CD8-positive, alpha-beta memory T cell (primary cell): Measurements from ENCODE around the gene GMEB2. TPM values are rescaled to one million over a fixed set of nuclear protein-coding genes. Genes with fewer than 3 reads are reported as not detected.

Experiments used
- CTCF ChIA-PET: fragments of 350-600 bp; sonication (Branson Sonifier 250); formaldehyde crosslinking; loops from one replicate; lab custom pipeline; 2021; ENCODE audit warnings: antibody characterized with exemption; lab: Charles Lee
- POLR2A ChIA-PET: fragments of 350-600 bp; sonication (Branson Sonifier 250); formaldehyde crosslinking; loops from one replicate; lab custom pipeline; 2021; ENCODE audit warnings: antibody characterized with exemption; lab: Charles Lee
- DNase-seq, 5 donors: peaks; one replicate each; pipeline versions ENCODE4 v3.0.0 to v3.0.0-alpha.2; 2020 to 2022; ENCODE audit warnings: mixed read lengths in 1 of 5
- H3K27ac ChIP-seq: one replicate; pipeline ENCODE4 v1.7.0; 2013; ENCODE audit warnings: low read depth, mild to moderate bottlenecking, low read length, moderate library complexity
- H3K27me3 ChIP-seq: 2 replicates; pipeline ENCODE4 v1.7.0; 2013; ENCODE audit warnings: low read length, mild to moderate bottlenecking; ENCODE audit not compliant: insufficient read depth, poor library complexity, severe bottlenecking
- H3K36me3 ChIP-seq: 2 replicates; pipeline ENCODE4 v1.7.0; 2013; ENCODE audit warnings: mild to moderate bottlenecking, low read length, moderate library complexity; ENCODE audit not compliant: insufficient read depth
- H3K4me1 ChIP-seq: 2 replicates; pipeline ENCODE4 v1.7.0; 2013; ENCODE audit warnings: mild to moderate bottlenecking, low read length, moderate library complexity; ENCODE audit not compliant: insufficient read depth
- H3K4me3 ChIP-seq: 2 replicates; pipeline ENCODE4 v1.7.0; 2013; ENCODE audit warnings: mild to moderate bottlenecking, low read length
- H3K9me3 ChIP-seq: 2 replicates; pipeline ENCODE4 v1.7.0; 2013; ENCODE audit warnings: mild to moderate bottlenecking, low read length
- H3K27ac Mint-ChIP-seq, 8 donors: one replicate each; pipeline ENCODE4 v1.8.0; 2020 to 2021; ENCODE audit warnings: mixed read lengths in 8 of 8, mild to moderate bottlenecking in 6 of 8, inconsistent platforms in 3 of 8, moderate library complexity in 3 of 8
- H3K27me3 Mint-ChIP-seq, 2 donors: one replicate each; pipeline ENCODE4 v1.8.0; 2020 to 2021; ENCODE audit warnings: mixed read lengths in 2 of 2, mild to moderate bottlenecking in 1 of 2, moderate library complexity in 1 of 2
- H3K36me3 Mint-ChIP-seq, 3 donors: one replicate each; pipeline ENCODE4 v1.8.0; 2020 to 2021; ENCODE audit warnings: mixed read lengths in 3 of 3, inconsistent platforms in 1 of 3, mild to moderate bottlenecking in 1 of 3
- H3K4me1 Mint-ChIP-seq, 3 donors: one replicate each; pipeline ENCODE4 v1.8.0; 2020 to 2021; ENCODE audit warnings: mixed read lengths in 3 of 3, inconsistent platforms in 1 of 3, mild to moderate bottlenecking in 1 of 3
- H3K4me3 Mint-ChIP-seq, 7 donors: one replicate each; pipeline ENCODE4 v1.8.0; 2020 to 2021; ENCODE audit warnings: mixed read lengths in 7 of 7, mild to moderate bottlenecking in 6 of 7, moderate library complexity in 4 of 7, inconsistent platforms in 2 of 7
- H3K9me3 Mint-ChIP-seq, 5 donors: one replicate each; pipeline ENCODE4 v1.8.0; 2020 to 2022; ENCODE audit warnings: mixed read lengths in 5 of 5, mild to moderate bottlenecking in 3 of 5, moderate library complexity in 2 of 5, inconsistent platforms in 1 of 5
- polyA plus RNA-seq: library from polyadenylated mRNA; unstranded; fragments of 300-500 nt; fragmentation: Illumina TruSeq; gene quantifications from one replicate; pipeline ENCODE4 v1.2.3, GENCODE V29; 2021
- total RNA-seq, 2 experiments: library from RNA; stranded (reverse); gene quantifications; one replicate each; pipeline ENCODE4 v1.2.3, GENCODE V29; 2021

The GMEB2 gene
- total and polyA plus RNA-seq, 3 experiments from 2014 or later = 14.3 to 15.5 (median 14.8) TPM

DNA sequence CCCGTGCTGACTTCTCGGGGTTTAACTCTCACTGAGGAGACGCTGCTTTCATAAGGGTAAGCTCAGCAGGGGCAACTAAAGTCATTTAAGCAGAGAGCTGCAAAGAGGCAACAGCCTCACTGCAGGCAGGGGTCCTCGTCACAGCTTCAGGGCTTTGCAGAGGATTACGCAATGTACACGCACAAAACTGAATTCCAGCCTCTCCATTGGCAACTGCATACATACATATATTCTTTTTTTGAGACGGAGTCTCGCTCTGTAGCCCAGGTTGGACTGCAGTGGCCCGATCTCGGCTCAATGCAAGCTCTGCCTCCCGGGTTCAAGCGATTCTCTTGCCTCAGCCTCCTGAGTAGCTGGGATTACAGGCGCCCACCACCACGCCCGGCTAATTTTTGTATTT lies 2.4 kb downstream of the GMEB2 start:
- Histone ChIP-seq H3K27me3 (no peaks in the 10 kb centered on the region), H3K4me1 (peaks cover 23% of the 10 kb centered on the region), H3K36me3 (no peaks in the 10 kb centered on the region), H3K27ac (no peak overlapping the region), H3K9me3 (no peaks in the 10 kb centered on the region), H3K4me3 (no peak overlapping the region)
- Mint-ChIP-seq H3K9me3 (no peaks in the 10 kb centered on the region), H3K4me1 (peaks cover 37 to 43% (median 37%) of the 10 kb centered on the region in 3 donors), H3K36me3 (peaks cover 0 to 25% (median 8%) of the 10 kb centered on the region in 3 donors), H3K27ac (peak overlapping the region in 4 of 8 donors; percentile 51 to 90 (median 80)), H3K4me3 (peak overlapping the region in 3 of 7 donors; percentile 8 to 80 (median 79)), H3K27me3 (no peaks in the 10 kb centered on the region)
- no peak for DNase-seq
- CTCF ChIA-PET = interaction anchor here (1.2 to 6.1 kb wide), 4 partner anchors 17 to 87 kb away, joined by 3 to 22 read pairs (median 4); partner anchors contain the start of gene PTK6
- POLR2A ChIA-PET = interaction anchor here (1.0 to 6.0 kb wide), 3 partner anchors 11 to 34 kb away, joined by 4 to 110 read pairs (median 5); partner anchors contain the start of gene RTEL1

DNA sequence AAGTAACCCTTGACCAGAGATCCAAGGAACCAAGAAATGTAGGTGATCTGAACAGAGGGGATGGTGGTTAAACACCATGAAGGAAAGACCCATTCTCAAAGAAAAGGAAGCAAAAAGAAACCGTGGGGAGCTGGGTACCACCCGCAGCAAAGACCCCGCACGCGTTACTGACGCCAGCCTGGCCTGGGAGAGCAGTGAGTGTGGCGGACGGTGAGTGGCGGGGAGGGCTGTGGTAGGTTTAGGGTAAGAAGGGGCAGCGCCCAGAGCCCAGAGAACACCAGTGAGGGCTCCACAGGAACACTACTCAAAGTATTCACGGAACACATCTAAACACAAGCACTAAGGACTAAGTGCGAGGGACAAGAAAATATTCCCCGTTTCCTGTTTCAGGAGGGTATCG lies 4.2 kb downstream of the GMEB2 start:
- Histone ChIP-seq H3K27me3 (no peaks in the 10 kb centered on the region), H3K9me3 (no peaks in the 10 kb centered on the region), H3K27ac (no peak overlapping the region), H3K4me3 (no peak overlapping the region), H3K36me3 (peaks cover 15% of the 10 kb centered on the region), H3K4me1 (peaks cover 12% of the 10 kb centered on the region)
- peak overlapping the region in 1 of 7 donors; percentile 51 for H3K4me3 Mint-ChIP-seq
- CTCF ChIA-PET = interaction anchor here (6.1 kb wide), 1 partner anchor 19 kb away, joined by 22 read pairs; no protein-coding TSS in a partner anchor
- peak overlapping the region in 3 of 8 donors; percentile 2 to 79 (median 5) for H3K27ac Mint-ChIP-seq
- DNase-seq = no peak
- no peaks in the 10 kb centered on the region for H3K9me3 Mint-ChIP-seq
- no peaks in the 10 kb centered on the region for H3K27me3 Mint-ChIP-seq
- POLR2A ChIA-PET = no interaction called here
- peaks cover 2 to 29% (median 3%) of the 10 kb centered on the region in 3 donors for H3K36me3 Mint-ChIP-seq
- peaks cover 23 to 29% (median 25%) of the 10 kb centered on the region in 3 donors for H3K4me1 Mint-ChIP-seq

DNA sequence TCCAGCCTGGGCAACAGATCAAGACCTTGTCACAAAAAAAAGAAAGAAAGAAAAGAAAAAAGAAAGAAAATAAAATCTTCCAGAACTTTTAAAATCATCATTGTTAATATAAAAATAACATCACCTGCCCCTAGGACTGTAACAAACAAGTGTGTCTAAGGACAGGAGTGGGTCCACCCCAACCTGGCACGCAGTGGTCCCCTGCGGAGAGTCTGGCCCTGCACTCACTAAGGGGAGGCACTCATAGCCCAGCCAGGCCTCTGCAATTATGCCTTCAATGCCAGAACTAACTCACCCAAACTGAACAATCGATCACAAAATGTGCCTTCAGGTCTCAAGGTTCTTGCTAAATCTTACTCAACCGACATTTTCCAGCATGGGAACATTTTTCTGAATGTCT lies 4.8 kb downstream of the GMEB2 start:
- Mint-ChIP-seq H3K4me1 (peaks cover 23 to 29% (median 25%) of the 10 kb centered on the region in 3 donors), H3K36me3 (peaks cover 2 to 32% (median 3%) of the 10 kb centered on the region in 3 donors), H3K27ac (peak overlapping the region in 1 of 8 donors; percentile 12), H3K9me3 (no peaks in the 10 kb centered on the region), H3K27me3 (no peaks in the 10 kb centered on the region), H3K4me3 (no peak overlapping the region)
- CTCF ChIA-PET = interaction anchor here (6.1 kb wide), 1 partner anchor 20 kb away, joined by 22 read pairs; no protein-coding TSS in a partner anchor
- Histone ChIP-seq H3K36me3 (peaks cover 16% of the 10 kb centered on the region), H3K9me3 (no peaks in the 10 kb centered on the region), H3K4me3 (no peak overlapping the region), H3K4me1 (peaks cover 12% of the 10 kb centered on the region), H3K27ac (no peak overlapping the region), H3K27me3 (no peaks in the 10 kb centered on the region)
- no peak for DNase-seq
- POLR2A ChIA-PET = interaction anchor here (0.6 kb wide), 1 partner anchor 31 kb away, joined by 4 read pairs; the partner anchor contains the start of gene STMN3

DNA sequence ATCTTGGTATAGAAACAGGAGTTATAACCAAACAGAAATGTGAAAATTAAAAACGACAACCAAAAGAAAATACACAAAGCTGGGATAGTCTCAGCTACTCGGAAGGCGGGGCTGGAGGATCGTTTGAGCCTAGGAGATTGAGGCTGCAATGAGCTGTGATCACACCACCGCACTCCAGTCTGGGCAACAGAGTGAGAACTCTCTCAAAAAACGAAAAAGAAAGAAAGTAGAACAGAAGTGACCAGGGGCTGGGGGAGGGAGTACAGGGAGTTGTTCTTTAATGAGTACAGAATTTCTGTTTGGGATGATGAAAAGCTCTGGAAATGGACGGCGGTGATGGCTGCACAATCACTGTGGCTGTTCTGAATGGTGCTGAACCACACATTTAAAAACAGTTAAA lies 5.9 kb downstream of the GMEB2 start:
- Mint-ChIP-seq H3K36me3 (peaks cover 2 to 42% (median 3%) of the 10 kb centered on the region in 3 donors), H3K9me3 (no peaks in the 10 kb centered on the region), H3K4me1 (peaks cover 23 to 29% (median 25%) of the 10 kb centered on the region in 3 donors), H3K27ac (peak overlapping the region in 1 of 8 donors; percentile 28), H3K4me3 (peak overlapping the region in 2 of 7 donors; percentile 76 to 77), H3K27me3 (no peaks in the 10 kb centered on the region)
- ChIA-PET POLR2A (no interaction called here), CTCF (interaction anchor here (0.7 to 6.1 kb wide), 2 partner anchors 21 to 244 kb away, joined by 3 to 22 read pairs; partner anchors contain the start of gene TPD52L2)
- Histone ChIP-seq H3K27me3 (no peaks in the 10 kb centered on the region), H3K4me3 (no peak overlapping the region), H3K4me1 (peaks cover 11% of the 10 kb centered on the region), H3K36me3 (peaks cover 16% of the 10 kb centered on the region), H3K27ac (no peak overlapping the region), H3K9me3 (no peaks in the 10 kb centered on the region)
- no peak for DNase-seq

DNA sequence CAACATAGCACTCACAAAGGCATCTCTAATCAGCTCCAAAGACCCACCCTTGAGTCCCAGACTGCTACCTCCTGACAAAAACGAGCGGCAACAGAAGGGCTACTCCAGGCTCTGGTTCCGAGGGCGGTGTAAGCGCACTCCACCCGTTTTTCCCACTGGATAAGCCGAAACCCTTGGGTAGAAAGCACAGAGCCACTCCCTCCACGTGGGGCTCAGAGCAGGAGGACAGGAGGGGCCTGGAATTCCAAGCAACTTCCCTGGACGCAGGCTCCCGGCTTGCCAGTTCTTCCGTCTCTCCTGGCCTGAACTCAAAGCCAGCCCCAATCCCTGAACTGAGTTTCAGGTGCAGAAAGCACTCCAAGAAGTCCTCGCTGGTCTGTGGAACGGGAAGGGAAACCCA lies 7.4 kb downstream of the GMEB2 start:
- H3K36me3 Mint-ChIP-seq = peaks cover 2 to 54% (median 3%) of the 10 kb centered on the region in 3 donors
- POLR2A ChIA-PET = interaction anchor here (1.4 kb wide), 1 partner anchor 8 kb away, joined by 4 read pairs; the partner anchor contains the start of gene GMEB2
- no peaks in the 10 kb centered on the region for H3K9me3 Mint-ChIP-seq
- Histone ChIP-seq H3K36me3 (peaks cover 16% of the 10 kb centered on the region), H3K9me3 (no peaks in the 10 kb centered on the region), H3K4me3 (no peak overlapping the region), H3K27me3 (no peaks in the 10 kb centered on the region), H3K27ac (no peak overlapping the region), H3K4me1 (peaks cover 5% of the 10 kb centered on the region)
- CTCF ChIA-PET = no interaction called here
- peaks cover 17 to 23% (median 23%) of the 10 kb centered on the region in 3 donors for H3K4me1 Mint-ChIP-seq
- H3K27ac Mint-ChIP-seq = no peak overlapping the region
- H3K4me3 Mint-ChIP-seq = no peak overlapping the region
- no peaks in the 10 kb centered on the region for H3K27me3 Mint-ChIP-seq
- no peak for DNase-seq

DNA sequence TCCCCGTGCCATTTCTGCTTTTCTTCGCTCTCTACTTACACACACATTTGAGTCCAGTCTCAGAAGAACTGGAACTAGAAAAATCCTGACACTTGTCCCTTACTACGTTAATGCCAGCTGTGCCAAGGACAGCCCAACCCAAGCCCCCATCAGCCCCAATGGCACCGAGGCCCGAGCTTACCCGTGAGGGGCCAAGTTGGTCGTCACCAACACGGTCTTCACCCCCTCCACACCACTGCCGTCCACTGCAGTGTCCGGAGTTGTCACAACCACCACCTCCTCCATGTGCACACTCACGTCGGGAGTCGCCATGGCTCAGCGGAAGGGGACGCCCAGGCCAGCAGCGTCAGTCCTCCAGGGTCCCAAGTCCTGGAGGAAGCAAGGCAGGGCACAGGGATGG lies 7.8 kb downstream of the GMEB2 start:
- no peak for DNase-seq
- ChIA-PET POLR2A (interaction anchor here (1.4 kb wide), 1 partner anchor 8 kb away, joined by 4 read pairs; the partner anchor contains the start of gene GMEB2), CTCF (interaction anchor here (1.0 kb wide), 1 partner anchor 23 kb away, joined by 5 read pairs; no protein-coding TSS in a partner anchor)
- Histone ChIP-seq H3K4me3 (no peak overlapping the region), H3K36me3 (peaks cover 16% of the 10 kb centered on the region), H3K27ac (no peak overlapping the region), H3K9me3 (no peaks in the 10 kb centered on the region), H3K4me1 (peaks cover 5% of the 10 kb centered on the region), H3K27me3 (no peaks in the 10 kb centered on the region)
- Mint-ChIP-seq H3K4me3 (no peak overlapping the region), H3K27ac (no peak overlapping the region), H3K27me3 (no peaks in the 10 kb centered on the region), H3K36me3 (peaks cover 0 to 57% (median 3%) of the 10 kb centered on the region in 3 donors), H3K4me1 (peaks cover 16 to 21% (median 20%) of the 10 kb centered on the region in 3 donors), H3K9me3 (no peaks in the 10 kb centered on the region)

DNA sequence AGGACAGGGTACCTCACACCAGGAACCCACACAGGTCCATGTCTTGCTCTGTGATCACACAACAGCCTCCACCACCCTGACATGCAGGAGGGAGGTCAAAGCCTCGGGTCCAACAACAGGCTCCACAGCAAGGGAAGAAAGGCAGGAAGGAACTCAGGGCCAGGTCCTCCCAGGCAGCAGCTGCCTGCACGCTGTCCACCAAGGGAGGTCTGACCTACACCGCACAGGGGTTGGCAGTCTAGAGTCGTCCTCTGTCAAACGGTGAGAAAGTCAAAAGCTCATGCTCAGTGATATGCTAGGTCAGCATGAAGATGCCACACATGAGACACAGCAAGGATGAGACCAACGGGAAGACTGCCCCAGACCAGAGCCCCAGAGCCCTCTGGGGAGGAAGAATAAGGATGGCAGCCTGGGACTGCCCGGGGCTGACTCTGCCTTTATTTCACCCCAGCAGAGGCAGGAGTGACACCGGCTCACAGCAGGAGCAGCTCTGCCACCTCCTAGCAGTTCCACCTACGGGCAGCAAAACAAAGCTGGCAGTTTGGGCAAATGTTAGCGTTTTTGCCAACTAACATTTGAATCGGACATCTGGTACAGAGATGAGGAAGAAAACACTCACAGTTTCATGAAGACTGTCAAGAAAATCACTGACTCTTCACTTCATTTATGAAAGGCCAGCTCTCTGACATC lies 8.5 kb downstream of the GMEB2 start:
- ChIA-PET CTCF (interaction anchor here (1.0 to 2.1 kb wide), 3 partner anchors 23 to 89 kb away, joined by 3 to 14 read pairs (median 5); partner anchors contain the start of genes ARFRP1 and ZGPAT), POLR2A (interaction anchor here (1.4 kb wide), 1 partner anchor 9 kb away, joined by 4 read pairs; the partner anchor contains the start of gene GMEB2)
- H3K4me1 Mint-ChIP-seq = peaks cover 18 to 25% (median 20%) of the 10 kb centered on the region in 3 donors
- H3K36me3 Mint-ChIP-seq = peaks cover 2 to 61% (median 3%) of the 10 kb centered on the region in 3 donors
- DNase-seq = no peak
- Histone ChIP-seq H3K4me3 (no peak overlapping the region), H3K27me3 (no peaks in the 10 kb centered on the region), H3K27ac (no peak overlapping the region), H3K4me1 (peaks cover 5% of the 10 kb centered on the region), H3K9me3 (no peaks in the 10 kb centered on the region), H3K36me3 (peaks cover 16% of the 10 kb centered on the region)
- H3K27me3 Mint-ChIP-seq = no peaks in the 10 kb centered on the region
- no peaks in the 10 kb centered on the region for H3K9me3 Mint-ChIP-seq
- H3K4me3 Mint-ChIP-seq = no peak overlapping the region
- no peak overlapping the region for H3K27ac Mint-ChIP-seq
